ENCODE results near the gene LDB1. TPM values are rescaled to one million over a fixed set of nuclear protein-coding genes. Genes with fewer than 3 reads are reported as not detected.

LDB1 gene
- total and polyA plus RNA-seq, 2 of the 13 experiments (the other 11 are each of a cell fraction or from before 2014, with no cell fraction given) = 17.2 to 45.5 TPM

DNA sequence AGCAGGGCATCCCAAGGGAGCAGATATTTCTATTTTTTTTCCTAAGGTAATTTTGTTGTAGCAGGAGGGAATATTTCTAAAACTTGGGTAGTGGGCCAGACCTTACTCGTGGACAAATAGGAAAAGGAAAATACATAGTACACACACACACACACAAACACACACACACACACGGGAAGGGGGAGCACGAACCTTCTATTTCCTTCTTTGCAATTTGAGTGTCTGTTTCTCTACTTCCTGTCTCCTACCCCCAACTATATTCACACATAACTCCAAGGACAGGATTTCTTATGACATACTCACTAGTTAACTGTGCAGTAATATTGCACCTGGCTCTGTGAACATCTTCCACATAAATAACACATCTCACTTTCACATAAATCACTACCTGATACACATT, 4.4 kb downstream of the LDB1 start:
- peak overlapping the region; percentile 77; the same call in 1 of the 2 replicates for H3K4me2 ChIP-seq (ENCODE audit: low read depth, low read length)
- no peaks in the 10 kb centered on the region for H3K9me3 ChIP-seq (ENCODE audit: low read length)
- ATAC-seq = no peak
- ChIA-PET CTCF (ENCODE audit: low intra/inter-chr PET ratio, low total read pairs) (no interaction called here), POLR2A (interaction anchor here (1.2 to 3.2 kb wide), 5 partner anchors 12 to 305 kb away, joined by 3 to 28 read pairs (median 7); partner anchors contain the start of gene FBXL15)
- H3K4me3 ChIP-seq (replicated peaks in 1 of 3; ENCODE audit: insufficient read depth in 1 of 3, low read depth in 2 of 3, low read length in 3 of 3) = no peak overlapping the region
- FAIRE-seq = no peak
- peaks cover 2 to 11% of the 10 kb centered on the region in 2 experiments; a peak in 4 of 5 replicates for H3K36me3 ChIP-seq (replicated peaks in 1 of 2; ENCODE audit: control insufficient read depth in 1 of 2, insufficient read depth in 2 of 2, low read length in 2 of 2)
- H3K4me1 ChIP-seq (ENCODE audit: insufficient read depth, low read length) = peaks cover 68% of the 10 kb centered on the region
- no peak overlapping the region for H2AFZ ChIP-seq (ENCODE audit: low read length)
- no peak overlapping the region for H3K27ac ChIP-seq (ENCODE audit: extremely low read length, insufficient read depth, low read length)
- peaks cover 9% of the 10 kb centered on the region for H4K20me1 ChIP-seq (ENCODE audit: insufficient read depth, low read length)
- peaks cover 20% of the 10 kb centered on the region for H3K79me2 ChIP-seq (ENCODE audit: insufficient read depth, low read length)
- H3K27me3 ChIP-seq (ENCODE audit: control insufficient read depth in 1 of 2, insufficient read depth in 2 of 2, low read length in 2 of 2) = peaks cover 0 to 2% of the 10 kb centered on the region in 2 experiments; a peak in 1 of 5 replicates
- DNase-seq (ENCODE audit: low spot score) = no peak
- no TSS peak for BruUV-seq (replicated peaks)
- TF ChIP-seq ZFAT (CRISPR knock-in tag; conservative IDR thresholded peaks at IDR 0.05) (no peak), NFE2 (CRISPR knock-in tag; IDR thresholded peaks at IDR 0.05) (no peak), ZNF256 (CRISPR knock-in tag; conservative IDR thresholded peaks at IDR 0.05) (no peak), BORCS8-MEF2B (CRISPR knock-in tag; IDR thresholded peaks at IDR 0.05) (no peak), SNRNP70 (IDR thresholded peaks at IDR 0.05; ENCODE audit: low read depth, low read length) (no peak), BHLHE40 (IDR thresholded peaks at IDR 0.05; ENCODE audit: low read length) (no peak), JUN (CRISPR knock-in tag; IDR thresholded peaks at IDR 0.05) (no peak), MED13 (CRISPR knock-in tag; IDR thresholded peaks at IDR 0.05) (no peak)
- TF ChIP-seq, protein P1, sequence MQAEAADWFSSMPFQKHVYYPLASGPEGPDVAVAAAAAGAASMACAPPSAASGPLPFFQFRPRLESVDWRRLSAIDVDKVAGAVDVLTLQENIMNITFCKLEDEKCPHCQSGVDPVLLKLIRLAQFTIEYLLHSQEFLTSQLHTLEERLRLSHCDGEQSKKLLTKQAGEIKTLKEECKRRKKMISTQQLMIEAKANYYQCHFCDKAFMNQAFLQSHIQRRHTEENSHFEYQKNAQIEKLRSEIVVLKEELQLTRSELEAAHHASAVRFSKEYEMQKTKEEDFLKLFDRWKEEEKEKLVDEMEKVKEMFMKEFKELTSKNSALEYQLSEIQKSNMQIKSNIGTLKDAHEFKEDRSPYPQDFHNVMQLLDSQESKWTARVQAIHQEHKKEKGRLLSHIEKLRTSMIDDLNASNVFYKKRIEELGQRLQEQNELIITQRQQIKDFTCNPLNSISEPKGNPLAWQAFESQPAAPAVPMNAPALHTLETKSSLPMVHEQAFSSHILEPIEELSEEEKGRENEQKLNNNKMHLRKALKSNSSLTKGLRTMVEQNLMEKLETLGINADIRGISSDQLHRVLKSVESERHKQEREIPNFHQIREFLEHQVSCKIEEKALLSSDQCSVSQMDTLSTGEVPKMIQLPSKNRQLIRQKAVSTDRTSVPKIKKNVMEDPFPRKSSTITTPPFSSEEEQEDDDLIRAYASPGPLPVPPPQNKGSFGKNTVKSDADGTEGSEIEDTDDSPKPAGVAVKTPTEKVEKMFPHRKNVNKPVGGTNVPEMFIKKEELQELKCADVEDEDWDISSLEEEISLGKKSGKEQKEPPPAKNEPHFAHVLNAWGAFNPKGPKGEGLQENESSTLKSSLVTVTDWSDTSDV (CRISPR knock-in tag; IDR thresholded peaks at IDR 0.05) = no peak
- TF ChIP-seq, protein P2, sequence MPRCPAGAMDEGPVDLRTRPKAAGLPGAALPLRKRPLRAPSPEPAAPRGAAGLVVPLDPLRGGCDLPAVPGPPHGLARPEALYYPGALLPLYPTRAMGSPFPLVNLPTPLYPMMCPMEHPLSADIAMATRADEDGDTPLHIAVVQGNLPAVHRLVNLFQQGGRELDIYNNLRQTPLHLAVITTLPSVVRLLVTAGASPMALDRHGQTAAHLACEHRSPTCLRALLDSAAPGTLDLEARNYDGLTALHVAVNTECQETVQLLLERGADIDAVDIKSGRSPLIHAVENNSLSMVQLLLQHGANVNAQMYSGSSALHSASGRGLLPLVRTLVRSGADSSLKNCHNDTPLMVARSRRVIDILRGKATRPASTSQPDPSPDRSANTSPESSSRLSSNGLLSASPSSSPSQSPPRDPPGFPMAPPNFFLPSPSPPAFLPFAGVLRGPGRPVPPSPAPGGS (CRISPR knock-in tag; IDR thresholded peaks at IDR 0.05) = no peak
- WGBS (ENCODE audit: low lambda C conversion rate) = 36% methylated on average over 3 of the region's 3 CpGs
- H3K9ac ChIP-seq (ENCODE audit: insufficient read depth, low read depth, low read length) = no peak overlapping the region
- in situ Hi-C loops (cut with HindIII; ENCODE audit: extremely low pct_ligation_motif_present, low pct_unique_long_range_greater_than_20kb) (no loop called here), intact Hi-C loops (cut with micrococcal nuclease; ENCODE audit: unreplicated experiment) (loop anchor here (5.0 kb wide), 1 partner anchor 48 kb away; the partner anchor contains the start of gene HPS6)
